ENCODE measurements around the gene UBR1. TPM values are rescaled to one million over a fixed set of nuclear protein-coding genes. Genes with fewer than 3 reads are reported as not detected.

Gene UBR1
- total RNA-seq, 1 experiment from 2014 or later = 17.9 TPM

- Histone ChIP-seq H3K79me2 (ENCODE audit: insufficient read depth, low read length) (no peaks in the 10 kb centered on the region), H3K27ac (ENCODE audit: low read depth, low read length) (no peak overlapping the region), H3K36me3 (ENCODE audit: control insufficient read depth in 1 of 2, insufficient read depth in 2 of 2, low read length in 2 of 2) (peaks cover 9 to 15% of the 10 kb centered on the region in 2 experiments; a peak in 3 of 4 replicates), H3K9ac (ENCODE audit: low read length) (no peak overlapping the region), H3K9me3 (ENCODE audit: control insufficient read depth in 1 of 2, insufficient read depth in 1 of 2, low read depth in 1 of 2, low read length in 2 of 2) (no peaks in the 10 kb centered on the region), H3K27me3 (ENCODE audit: insufficient read depth, low read length) (no peaks in the 10 kb centered on the region), H3K4me2 (ENCODE audit: low read length) (no peak overlapping the region), H4K20me1 (ENCODE audit: insufficient read depth) (no peaks in the 10 kb centered on the region), H3K9me2 (ENCODE audit: insufficient read depth) (no peaks in the 10 kb centered on the region), H2AFZ (ENCODE audit: low read depth, low read length, poor library complexity, severe bottlenecking) (no peak overlapping the region), H3K4me3 (replicated peaks in 1 of 2; ENCODE audit: low read depth in 1 of 2, low read length in 2 of 2) (no peak overlapping the region), H3K4me1 (ENCODE audit: control insufficient read depth in 1 of 2, insufficient read depth in 2 of 2, low read length in 2 of 2) (no peaks in the 10 kb centered on the region)
- TF ChIP-seq POLR2A (IDR thresholded peaks at IDR 0.05; ENCODE audit: borderline replicate concordance, extremely low read depth, insufficient read depth, insufficient read length) = no peak
- TF ChIP-seq EGR1 (IDR thresholded peaks at IDR 0.05; ENCODE audit: low read depth) = no peak
- no peak for TF ChIP-seq EZH2phosphoT487 (IDR thresholded peaks at IDR 0.05; ENCODE audit: borderline replicate concordance)
- TF ChIP-seq POLR2AphosphoS5 (IDR thresholded peaks at IDR 0.05; ENCODE audit: low read depth, low read length) = no peak
- TF ChIP-seq TCF7L2 (IDR thresholded peaks at IDR 0.05; ENCODE audit: borderline replicate concordance, extremely low read depth, insufficient read depth, insufficient read length) = no peak
- TF ChIP-seq SP1 (IDR thresholded peaks at IDR 0.05; ENCODE audit: low read depth) = no peak
- TF ChIP-seq CBX3 (IDR thresholded peaks at IDR 0.05; ENCODE audit: low read depth) = no peak
- CTCF ChIA-PET = no interaction called here
- no peak for ATAC-seq
- intact Hi-C loops (cut with micrococcal nuclease) = no loop called here
- BruUV-seq (replicated peaks) = no TSS peak
- RAD21 ChIA-PET (ENCODE audit: low non-redundant PET in 1 of 2, low total read pairs in 2 of 2, uncharacterized antibody in 2 of 2, unreplicated experiment in 2 of 2) = no interaction called here
- POLR2A ChIA-PET = no interaction called here
- no peak for DNase-seq (ENCODE audit: low read depth, low spot score)
Measured at GRCh38 chr15:42973114-42973513, 132.7 kb downstream of the UBR1 start.

- POLR2A ChIA-PET = no interaction called here
- H3K36me3 ChIP-seq (ENCODE audit: control insufficient read depth in 1 of 2, insufficient read depth in 2 of 2, low read length in 2 of 2) = peaks cover 7 to 11% of the 10 kb centered on the region in 2 experiments; a peak in 3 of 4 replicates
Measured at GRCh38 chr15:42971830-42972229, 134.0 kb downstream of the UBR1 start.

More at GRCh38 chr15:42971830-42972229, 134.0 kb downstream of the UBR1 start:
- no peaks in the 10 kb centered on the region for H3K9me3 ChIP-seq (ENCODE audit: control insufficient read depth in 1 of 2, insufficient read depth in 1 of 2, low read depth in 1 of 2, low read length in 2 of 2)
- H3K4me3 ChIP-seq (replicated peaks in 1 of 2; ENCODE audit: low read depth in 1 of 2, low read length in 2 of 2) = no peak overlapping the region
- RAD21 ChIA-PET (ENCODE audit: low non-redundant PET in 1 of 2, low total read pairs in 2 of 2, uncharacterized antibody in 2 of 2, unreplicated experiment in 2 of 2) = no interaction called here
- no peak overlapping the region for H3K9ac ChIP-seq (ENCODE audit: low read length)
- no peaks in the 10 kb centered on the region for H4K20me1 ChIP-seq (ENCODE audit: insufficient read depth)
- no peak overlapping the region for H3K4me2 ChIP-seq (ENCODE audit: low read length)
- DNase-seq (ENCODE audit: low read depth, low spot score) (no peak), ATAC-seq (no peak)
- TF ChIP-seq ELF1 (IDR thresholded peaks at IDR 0.05; ENCODE audit: borderline replicate concordance, low read depth) (no peak), CBX3 (IDR thresholded peaks at IDR 0.05; ENCODE audit: low read depth) (no peak), RAD21 (IDR thresholded peaks at IDR 0.05; ENCODE audit: low read depth) (no peak), ZBTB33 (IDR thresholded peaks at IDR 0.05; ENCODE audit: extremely low read depth, insufficient replicate concordance, low read length) (no peak), POLR2A (IDR thresholded peaks at IDR 0.05; ENCODE audit: borderline replicate concordance, extremely low read depth, insufficient read depth, insufficient read length) (no peak), EZH2phosphoT487 (IDR thresholded peaks at IDR 0.05; ENCODE audit: borderline replicate concordance) (no peak), SP1 (IDR thresholded peaks at IDR 0.05; ENCODE audit: low read depth) (no peak), SRF (IDR thresholded peaks at IDR 0.05; ENCODE audit: low read depth) (no peak), CEBPB (IDR thresholded peaks at IDR 0.05; ENCODE audit: low read depth) (no peak), EGR1 (IDR thresholded peaks at IDR 0.05; ENCODE audit: low read depth) (no peak), JUND (IDR thresholded peaks at IDR 0.05) (no peak)
- TF ChIP-seq, protein P1, sequence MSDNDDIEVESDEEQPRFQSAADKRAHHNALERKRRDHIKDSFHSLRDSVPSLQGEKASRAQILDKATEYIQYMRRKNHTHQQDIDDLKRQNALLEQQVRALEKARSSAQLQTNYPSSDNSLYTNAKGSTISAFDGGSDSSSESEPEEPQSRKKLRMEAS (IDR thresholded peaks at IDR 0.05) = no peak
- no TSS peak for BruUV-seq (replicated peaks)
- intact Hi-C loops (cut with micrococcal nuclease) = no loop called here
- no peaks in the 10 kb centered on the region for H3K4me1 ChIP-seq (ENCODE audit: control insufficient read depth in 1 of 2, insufficient read depth in 2 of 2, low read length in 2 of 2)
- H3K27me3 ChIP-seq (ENCODE audit: insufficient read depth, low read length) = no peaks in the 10 kb centered on the region
- H3K27ac ChIP-seq (ENCODE audit: low read depth, low read length) = no peak overlapping the region
- no peaks in the 10 kb centered on the region for H3K79me2 ChIP-seq (ENCODE audit: insufficient read depth, low read length)
- CTCF ChIA-PET = no interaction called here
- H3K9me2 ChIP-seq (ENCODE audit: insufficient read depth) = no peaks in the 10 kb centered on the region
- no peak overlapping the region for H2AFZ ChIP-seq (ENCODE audit: low read depth, low read length, poor library complexity, severe bottlenecking)

Measured in HCT116 (cell line).